ENCODE data around the gene CTNNA2. TPM values are rescaled to one million over a fixed set of nuclear protein-coding genes. Genes with fewer than 3 reads are reported as not detected.

The CTNNA2 gene
- polyA plus RNA-seq, 1 donor: 0.52 TPM

- no peak for DNase-seq (ENCODE audit: low read depth)
Measured at GRCh38 chr2:80326214-80326613, 813.4 kb downstream of the CTNNA2 start.

GRCh38 chr2:80326861-80327260 lies 814.0 kb downstream of the CTNNA2 start:
- DNase-seq (ENCODE audit: low read depth): no peak

- DNase-seq (ENCODE audit: low read depth): no peak
Measured at GRCh38 chr2:80328159-80328571, 815.3 kb downstream of the CTNNA2 start.

GRCh38 chr2:80329491-80329890 lies 816.6 kb downstream of the CTNNA2 start:
- no peak for DNase-seq (ENCODE audit: low read depth)

- no peak for DNase-seq (ENCODE audit: low read depth)
Measured at GRCh38 chr2:80330527-80331450, 817.9 kb downstream of the CTNNA2 start.

GRCh38 chr2:80333886-80334285 lies 821.0 kb downstream of the CTNNA2 start:
- DNase-seq (ENCODE audit: low read depth): no peak

GRCh38 chr2:80335411-80335810 lies 822.6 kb downstream of the CTNNA2 start:
- DNase-seq (ENCODE audit: low read depth): no peak

- no peak for DNase-seq (ENCODE audit: low read depth)
Measured at GRCh38 chr2:80338794-80339193, 825.9 kb downstream of the CTNNA2 start.

GRCh38 chr2:80340022-80340421 lies 827.2 kb downstream of the CTNNA2 start:
- DNase-seq (ENCODE audit: low read depth): no peak

GRCh38 chr2:80348078-80348477 lies 835.2 kb downstream of the CTNNA2 start:
- no peak for DNase-seq (ENCODE audit: low read depth)

- no peak for DNase-seq (ENCODE audit: low read depth)
Measured at GRCh38 chr2:80348953-80349352, 836.1 kb downstream of the CTNNA2 start.

GRCh38 chr2:80351231-80351630 lies 838.4 kb downstream of the CTNNA2 start:
- no peak for DNase-seq (ENCODE audit: low read depth)

- DNase-seq (ENCODE audit: low read depth): no peak
Measured at GRCh38 chr2:80354858-80355257, 842.0 kb downstream of the CTNNA2 start.

GRCh38 chr2:80361904-80362303 lies 849.1 kb downstream of the CTNNA2 start:
- DNase-seq (ENCODE audit: low read depth): no peak

- no peak for DNase-seq (ENCODE audit: low read depth)
Measured at GRCh38 chr2:80363330-80363729, 850.5 kb downstream of the CTNNA2 start.

- DNase-seq (ENCODE audit: low read depth): no peak
Measured at GRCh38 chr2:80363791-80364349, 851.0 kb downstream of the CTNNA2 start.

- DNase-seq (ENCODE audit: low read depth): no peak
Measured at GRCh38 chr2:80364524-80365212, 851.8 kb downstream of the CTNNA2 start.

GRCh38 chr2:80365762-80366161 lies 852.9 kb downstream of the CTNNA2 start:
- no peak for DNase-seq (ENCODE audit: low read depth)

- DNase-seq (ENCODE audit: low read depth): no peak
Measured at GRCh38 chr2:80370375-80371009, 857.6 kb downstream of the CTNNA2 start.

- DNase-seq (ENCODE audit: low read depth): no peak
Measured at GRCh38 chr2:80374105-80374504, 861.3 kb downstream of the CTNNA2 start.

GRCh38 chr2:80377071-80377470 lies 864.2 kb downstream of the CTNNA2 start:
- no peak for DNase-seq (ENCODE audit: low read depth)

GRCh38 chr2:80380736-80381135 lies 867.9 kb downstream of the CTNNA2 start:
- DNase-seq (ENCODE audit: low read depth): no peak

All from forelimb muscle (tissue), 1 donor.